GM12878 (cell line): ENCODE data around the gene LITAF. TPM values are rescaled to one million over a fixed set of nuclear protein-coding genes. Genes with fewer than 3 reads are reported as not detected.
"Not testable (repeated sequence)": the region's sequence is repeated elsewhere in the genome, so short reads cannot be mapped to it uniquely, and the experiment has no call there.

Source experiments
- ATAC-seq: fragments of 200-7000 bp; cut with Tn5 transposase; 3 replicates; pipeline ENCODE4 v1.9.1; 2020; ENCODE audit warnings: mild to moderate bottlenecking, moderate library complexity
- BruUV-seq: library from RNA; stranded (reverse); fragments of 400-500 nt; replicated peaks from 2 replicates; lab custom pipeline; 2021; lab: Mats Ljungman, UMichigan
- CTCF ChIA-PET: fragments of 300-600 bp; sonication (Branson Sonifier 250); formaldehyde crosslinking; extraction: SDS; loops from one replicate; lab custom pipeline; 2021; ENCODE audit warnings: inconsistent platforms; lab: Yijun Ruan, JAX
- POLR2A ChIA-PET: fragments of 350-600 bp; formaldehyde crosslinking; extraction: SDS; loops from one replicate; lab custom pipeline; 2021; ENCODE audit warnings: inconsistent platforms; lab: Charles Lee
- RAD21 ChIA-PET: fragments of 300-600 bp; sonication (Branson Sonifier 250); formaldehyde crosslinking; loops from one replicate; lab custom pipeline; 2023; ENCODE audit warnings: antibody characterized with exemption; ENCODE audit not compliant: unreplicated experiment; lab: Charles Lee
- SMC1A ChIA-PET: fragments of 300-600 bp; sonication (Branson Sonifier 250); formaldehyde crosslinking; loops from one replicate; lab custom pipeline; 2023; ENCODE audit not compliant: unreplicated experiment, uncharacterized antibody; lab: Charles Lee
- DNase-seq: peaks from one replicate; pipeline ENCODE4 v3.0.0-alpha.2; 2011; ENCODE audit warnings: low read depth, low spot score
- FAIRE-seq: peaks from 3 replicates; lab custom pipeline; 2011; peaks lifted over from hg19 to GRCh38; lab: Jason Lieb, UNC
- H2AFZ ChIP-seq: 2 replicates; pipeline ENCODE4 v1.6.0; 2011; ENCODE audit warnings: low read depth, low read length, control low read depth; ENCODE audit not compliant: control insufficient read depth
- H3K27ac ChIP-seq: 2 replicates; pipeline ENCODE4 v1.5.1; 2011; ENCODE audit warnings: control low read depth; ENCODE audit not compliant: control insufficient read depth, insufficient read depth
- H3K27me3 ChIP-seq, 2 experiments: replicated peaks in 1 of 2; 2 replicates each; pipeline versions ENCODE4 v1.6.0 to v1.6.1; 2011; ENCODE audit warnings: low read length in 1 of 2; ENCODE audit not compliant: control insufficient read depth in 2 of 2, insufficient read depth in 2 of 2
- H3K36me3 ChIP-seq, 2 experiments: 2 replicates each; pipeline ENCODE4 v1.5.1; 2011; ENCODE audit warnings: low read length in 1 of 2; ENCODE audit not compliant: control insufficient read depth in 2 of 2, insufficient read depth in 2 of 2
- H3K4me1 ChIP-seq: 2 replicates; pipeline ENCODE4 v1.6.1; 2011; ENCODE audit warnings: mild to moderate bottlenecking, low read length, moderate library complexity, mixed read lengths; ENCODE audit not compliant: control insufficient read depth, insufficient read depth
- H3K4me2 ChIP-seq: 2 replicates; pipeline ENCODE4 v1.6.0; 2011; ENCODE audit warnings: control low read depth; ENCODE audit not compliant: control insufficient read depth, insufficient read depth
- H3K4me3 ChIP-seq: fragments of 200-600 bp; sonication (generic); 2 replicates; pipeline ENCODE4 v1.5.1; 2016
- H3K79me2 ChIP-seq: 2 replicates; pipeline ENCODE4 v1.6.0; 2011; ENCODE audit warnings: low read length; ENCODE audit not compliant: control insufficient read depth, insufficient read depth
- H3K9ac ChIP-seq: 2 replicates; pipeline ENCODE4 v1.8.0; 2011; ENCODE audit warnings: low read length, control low read depth, mixed read lengths; ENCODE audit not compliant: control insufficient read depth, insufficient read depth
- H3K9me3 ChIP-seq: replicated peaks from 3 replicates; pipeline ENCODE4 v1.5.1; 2011; ENCODE audit warnings: mild to moderate bottlenecking, low read length; ENCODE audit not compliant: control insufficient read depth, insufficient read depth
- H4K20me1 ChIP-seq: 2 replicates; pipeline ENCODE4 v1.6.0; 2011; ENCODE audit not compliant: control insufficient read depth, insufficient read depth
- BACH1 ChIP-seq: fragments of 450-650 bp; IDR thresholded peaks from 2 replicates; pipeline ENCODE4 v1.6.1; 2017; ENCODE audit warnings: mild to moderate bottlenecking, borderline replicate concordance
- CREB1 ChIP-seq: IDR thresholded peaks from 2 replicates; pipeline ENCODE4 v1.6.1; 2012; ENCODE audit warnings: low read depth, mild to moderate bottlenecking, inconsistent platforms
- CREM ChIP-seq: IDR thresholded peaks from 2 replicates; pipeline ENCODE4 v1.6.1; 2014; ENCODE audit warnings: antibody characterized with exemption, low read depth
- EP300 ChIP-seq, 2 experiments: fragments of 150-350 bp in 1 of 2; IDR thresholded peaks; 2 replicates each; pipeline ENCODE4 v1.6.1; 2011 to 2012; ENCODE audit warnings: low read depth in 2 of 2, low read length in 2 of 2, borderline replicate concordance in 1 of 2, improper control_type of control experiment in 1 of 2, inconsistent platforms in 1 of 2; ENCODE audit not compliant: control insufficient read depth in 1 of 2
- ETV6 ChIP-seq, 2 experiments: fragments of 450-650 bp in 1 of 2; IDR thresholded peaks in 1 of 2; conservative IDR thresholded peaks in 1 of 2; 2 replicates each; pipeline ENCODE4 v1.6.1; 2014; ENCODE audit warnings: antibody characterized with exemption in 1 of 2, borderline replicate concordance in 1 of 2, low read depth in 1 of 2, mild to moderate bottlenecking in 1 of 2, moderate library complexity in 1 of 2
- MEF2A ChIP-seq: IDR thresholded peaks from 2 replicates; pipeline ENCODE4 v1.6.1; 2011; ENCODE audit warnings: low read depth, mild to moderate bottlenecking, low read length, moderate library complexity; ENCODE audit not compliant: insufficient read depth
- NR2C1 ChIP-seq: fragments of 450-650 bp; IDR thresholded peaks from 2 replicates; pipeline ENCODE4 v1.6.1; 2017; ENCODE audit warnings: antibody characterized with exemption, mild to moderate bottlenecking, moderate library complexity
- PAX5 ChIP-seq: IDR thresholded peaks from 2 replicates; pipeline ENCODE4 v1.6.1; 2011; ENCODE audit warnings: low read depth, low read length, borderline replicate concordance
- PML ChIP-seq: IDR thresholded peaks from 2 replicates; pipeline ENCODE4 v1.6.1; 2012; ENCODE audit warnings: low read length, inconsistent platforms
- RELA ChIP-seq: fragments of 450-650 bp; IDR thresholded peaks from 2 replicates; pipeline ENCODE4 v1.8.0; 2014; ENCODE audit warnings: borderline replicate concordance; ENCODE audit not compliant: partially characterized antibody
- SIN3A ChIP-seq: IDR thresholded peaks from 2 replicates; pipeline ENCODE4 v1.6.1; 2012; ENCODE audit warnings: low read depth, low read length, improper control_type of control experiment
- SRF ChIP-seq, 2 experiments: IDR thresholded peaks; 2 replicates each; pipeline ENCODE4 v1.6.1; 2011; ENCODE audit warnings: low read depth in 2 of 2, low read length in 2 of 2, mild to moderate bottlenecking in 1 of 2, moderate library complexity in 1 of 2
- WGBS: methylation state at CpG from one replicate; pipeline ENCODE4 v1.1.6; 2016; ENCODE audit warnings: low lambda C conversion rate; ENCODE audit not compliant: insufficient replicate concordance, insufficient coverage; ENCODE audit errors: missing lambda C conversion rate; 5-methylcytosine and 5-hydroxymethylcytosine counted together
- in situ Hi-C: fragments of 300-500 bp; cut with MboI; formaldehyde crosslinking; loops from 9 replicates; pipeline ENCODE4 v1.14.3; 2018; ENCODE audit warnings: mixed read lengths
- intact Hi-C: fragments of 100-400 bp; cut with micrococcal nuclease; formaldehyde crosslinking; loops from one replicate; pipeline ENCODE4 v1.14.2; 2022; ENCODE audit not compliant: unreplicated experiment
- polyA plus RNA-seq, 11 experiments: library from polyadenylated mRNA; depleted of rRNA in 4 of 11; unstranded in 6 of 11; stranded (reverse) in 5 of 11; fragments of >200 nt; fragmentation: Nextera tagmentation in 4 of 11; fragmentation: Illumina TruSeq in 1 of 11; extraction: Ambion mirVana in 4 of 11; extraction: Trizol in 1 of 11; gene quantifications; 1 replicate in 1 of 11; 2 replicates in 10 of 11; pipeline versions ENCODE4 v1.2.1 to v1.2.3, GENCODE V29; 2011 to 2016; ENCODE audit warnings: inconsistent platforms in 2 of 11, missing spikeins in 2 of 11, low read depth in 1 of 11
- total RNA-seq, 4 experiments: library from RNA; depleted of rRNA in 3 of 4; stranded (reverse); fragments of >200 nt in 3 of 4; fragmentation: Illumina TruSeq in 1 of 4; extraction: Trizol in 1 of 4; gene quantifications; 2 replicates each; pipeline versions ENCODE4 v1.2.1 to v1.2.3, GENCODE V29; 2013 to 2021
- TF ChIP-seq, protein P1 (sequence below): IDR thresholded peaks from 2 replicates; pipeline ENCODE4 v1.6.1; 2011; ENCODE audit warnings: borderline replicate concordance, low read depth, mild to moderate bottlenecking, moderate library complexity, mixed read lengths, low read length; ENCODE audit not compliant: insufficient read depth; ENCODE audit errors: extremely low read length

LITAF gene
- total and polyA plus RNA-seq, 10 of the 15 experiments (the other 5 are each of a cell fraction or from before 2014, with no cell fraction given): 99.2 to 211 (median 147) TPM

DNA sequence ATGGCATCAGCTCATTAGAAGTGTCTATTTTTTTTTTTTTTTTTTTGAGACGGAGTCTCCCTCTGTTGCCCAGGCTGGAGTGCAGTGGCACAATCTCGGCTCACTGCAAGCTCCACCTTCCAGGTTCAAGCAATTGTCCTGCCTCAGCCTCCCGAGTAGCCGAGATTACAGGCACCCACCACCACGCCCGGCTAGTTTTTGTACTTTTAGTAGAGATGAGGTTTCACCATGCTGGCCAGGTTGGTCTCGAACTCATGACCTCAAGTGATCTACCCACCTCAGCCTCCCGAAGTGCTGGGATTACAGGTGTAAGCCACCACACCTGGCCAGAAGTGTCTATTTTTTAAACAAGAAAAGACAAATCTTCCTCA, 9.4 kb downstream of the LITAF start:
- POLR2A ChIA-PET: interaction anchor here (0.6 to 1.2 kb wide), 5 partner anchors 31 to 276 kb away, joined by 3 to 4 read pairs (median 3); no protein-coding TSS in a partner anchor
- ATAC-seq: not testable (repeated sequence)

DNA sequence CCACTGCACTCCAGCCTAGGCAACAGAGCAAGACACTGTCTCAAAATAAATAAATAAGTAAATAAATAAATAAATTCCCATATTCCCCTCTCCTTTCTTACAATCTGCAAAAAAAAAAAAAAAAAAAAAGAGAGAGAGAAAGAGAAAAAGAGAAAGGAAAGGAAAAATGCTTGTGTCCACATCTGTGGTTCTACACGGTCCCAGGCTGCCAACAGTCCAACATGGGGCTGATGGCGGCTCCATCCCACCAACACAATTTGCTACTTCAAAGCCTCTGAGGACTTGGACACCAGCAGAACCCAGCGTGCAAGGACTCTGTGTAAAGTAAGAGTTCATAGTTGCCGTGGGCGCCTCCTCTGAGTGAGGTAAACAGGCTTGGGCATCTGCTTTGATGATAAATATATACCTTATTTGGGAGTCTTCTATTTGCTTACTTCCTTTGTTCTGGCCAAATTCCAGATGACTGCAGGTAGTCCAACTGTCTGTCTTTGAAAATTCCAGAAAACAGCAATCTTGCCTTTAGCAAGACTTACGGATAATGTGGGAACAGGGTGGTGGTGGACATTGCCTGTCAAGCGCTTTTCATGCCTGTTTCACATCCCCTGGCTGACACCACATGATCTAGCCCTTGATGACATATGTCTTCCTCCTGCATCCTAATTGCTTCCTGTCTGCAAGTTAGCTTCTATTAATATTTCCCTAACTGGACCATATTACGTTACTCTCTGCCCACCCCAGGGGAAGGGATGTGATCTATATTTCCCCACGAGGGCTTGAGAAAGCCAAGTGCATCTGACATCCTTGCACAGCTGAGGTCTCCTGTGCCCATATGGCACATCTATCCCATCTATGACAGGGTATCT, 10.1 kb downstream of the LITAF start:
- no peaks in the 10 kb centered on the region for H3K27me3 ChIP-seq
- peaks cover 3 to 11% of the 10 kb centered on the region in 2 experiments; a peak in 2 of 4 replicates for H3K36me3 ChIP-seq
- WGBS: 50% methylated on average over 9 of the region's 9 CpGs
- POLR2A ChIA-PET: interaction anchor here (0.6 to 1.2 kb wide), 6 partner anchors 8 to 276 kb away, joined by 3 to 4 read pairs (median 3); no protein-coding TSS in a partner anchor
- H3K79me2 ChIP-seq: peaks cover 87% of the 10 kb centered on the region
- intact Hi-C loops (no loop called here), in situ Hi-C loops (no loop called here)
- ATAC-seq (peak; percentile 77), DNase-seq (peak; percentile 82), FAIRE-seq (peak; percentile 89)
- H3K4me1 ChIP-seq: peaks cover 57% of the 10 kb centered on the region
- H3K4me2 ChIP-seq: peak overlapping the region; percentile 74
- CTCF ChIA-PET: interaction anchor here (1.1 to 2.6 kb wide), 5 partner anchors 8 to 169 kb away, joined by 3 to 12 read pairs (median 3); no protein-coding TSS in a partner anchor
- RAD21 ChIA-PET: interaction anchor here (0.7 to 1.4 kb wide), 3 partner anchors 7 to 11 kb away, joined by 3 to 6 read pairs (median 4); partner anchors contain the start of gene LITAF
- no peak overlapping the region for H3K4me3 ChIP-seq
- BruUV-seq: TSS peak; percentile 17
- H4K20me1 ChIP-seq: no peaks in the 10 kb centered on the region; the same call in 1 of the 2 replicates
- no peak overlapping the region for H3K9ac ChIP-seq
- peak overlapping the region; percentile 46; the same call in 1 of the 2 replicates for H3K27ac ChIP-seq
- H3K9me3 ChIP-seq: no peaks in the 10 kb centered on the region
- SMC1A ChIA-PET: interaction anchor here (1.0 to 1.8 kb wide), 4 partner anchors 8 to 44 kb away, joined by 3 to 7 read pairs (median 4); no protein-coding TSS in a partner anchor
- no peak overlapping the region for H2AFZ ChIP-seq
- peak; percentile 78 to 79; a peak in 3 of 4 replicates for TF ChIP-seq EP300 (IDR thresholded peaks at IDR 0.05; ENCODE audit: borderline replicate concordance in 1 of 2, control insufficient read depth in 1 of 2, low read depth in 2 of 2, low read length in 2 of 2)
- peak; percentile 52; the same call in 1 of the 2 replicates for TF ChIP-seq MEF2A
- peak in 1 of 2 experiments; percentile 78; a peak in 2 of 4 replicates for TF ChIP-seq ETV6 (conservative IDR thresholded peaks at IDR 0.05 in 1 of 2, IDR thresholded peaks at IDR 0.05 in 1 of 2; ENCODE audit: borderline replicate concordance in 1 of 2, low read depth in 1 of 2)
- no peak for TF ChIP-seq BACH1
- 0 out of 2 replicates have a peak, but pooled peaks have one; percentile 41 for TF ChIP-seq CREB1
- TF ChIP-seq PAX5: 0 out of 2 replicates have a peak, but pooled peaks have one; percentile 22
- TF ChIP-seq PML: no peak
- TF ChIP-seq SRF (IDR thresholded peaks at IDR 0.05; ENCODE audit: low read depth in 2 of 2, low read length in 2 of 2): no peak
- TF ChIP-seq, protein P1, sequence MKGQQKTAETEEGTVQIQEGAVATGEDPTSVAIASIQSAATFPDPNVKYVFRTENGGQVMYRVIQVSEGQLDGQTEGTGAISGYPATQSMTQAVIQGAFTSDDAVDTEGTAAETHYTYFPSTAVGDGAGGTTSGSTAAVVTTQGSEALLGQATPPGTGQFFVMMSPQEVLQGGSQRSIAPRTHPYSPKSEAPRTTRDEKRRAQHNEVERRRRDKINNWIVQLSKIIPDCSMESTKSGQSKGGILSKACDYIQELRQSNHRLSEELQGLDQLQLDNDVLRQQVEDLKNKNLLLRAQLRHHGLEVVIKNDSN: peak; percentile 21
- no peak for TF ChIP-seq SIN3A
- TF ChIP-seq RELA: peak; percentile 30
- no peak for TF ChIP-seq NR2C1

More for the DNA sequence above, 9.4 kb downstream of the LITAF start:
- H4K20me1 ChIP-seq, H3K9ac ChIP-seq, intact Hi-C loops, in situ Hi-C loops, BruUV-seq, DNase-seq, H3K27me3 ChIP-seq, H3K9me3 ChIP-seq, H3K4me3 ChIP-seq, FAIRE-seq, H2AFZ ChIP-seq: not testable (repeated sequence)
- 0 out of 2 replicates have a peak, but pooled peaks have one; percentile 0 for TF ChIP-seq CREM
- Histone ChIP-seq H3K36me3 (peaks cover 1 to 11% of the 10 kb centered on the region in 2 experiments; a peak in 2 of 4 replicates), H3K4me1 (peaks cover 53% of the 10 kb centered on the region), H3K27ac (peak overlapping the region; percentile 46; the same call in 1 of the 2 replicates), H3K79me2 (peaks cover 88% of the 10 kb centered on the region), H3K4me2 (peak overlapping the region; percentile 74)
- WGBS: 57% methylated on average over 7 of the region's 8 CpGs
- ChIA-PET SMC1A (interaction anchor here (1.2 to 1.3 kb wide), 2 partner anchors 9 to 45 kb away, joined by 3 to 6 read pairs; no protein-coding TSS in a partner anchor), RAD21 (interaction anchor here (0.7 kb wide), 1 partner anchor 9 kb away, joined by 3 read pairs; no protein-coding TSS in a partner anchor), CTCF (interaction anchor here (2.6 kb wide), 1 partner anchor 45 kb away, joined by 12 read pairs; no protein-coding TSS in a partner anchor)
